Prostate gland (tissue), 2 donors: ENCODE data around the gene EIF1AX.

ENCODE experiments used
- CTCF ChIP-seq, 4 experiments: fragments of 200-600 bp in 2 of 4; fragments of 450-650 bp in 2 of 4; sonication (generic) in 2 of 4; IDR thresholded peaks; 1 replicate in 3 of 4; 2 replicates in 1 of 4; pipeline ENCODE4 v1.5.1; 2016 to 2019; ENCODE audit warnings: antibody characterized with exemption in 4 of 4, mild to moderate bottlenecking in 2 of 4, moderate library complexity in 2 of 4
- POLR2A ChIP-seq: fragments of 450-650 bp; IDR thresholded peaks from one replicate; pipeline ENCODE4 v1.6.1; 2016; ENCODE audit warnings: antibody characterized with exemption, mild to moderate bottlenecking
- POLR2AphosphoS5 ChIP-seq: sonication (generic); formaldehyde crosslinking; IDR thresholded peaks from one replicate; pipeline ENCODE4 v1.6.1; 2017; ENCODE audit warnings: antibody characterized with exemption

GRCh38 chrX:20147561-20147960 is 5.9 kb upstream of the EIF1AX start:
- TF ChIP-seq CTCF (IDR thresholded peaks at IDR 0.05), result no peak
- no peak for TF ChIP-seq POLR2A
- TF ChIP-seq POLR2AphosphoS5, result no peak
